ENCODE results near the gene GRM4.

GRM4 gene

GRCh38 chr6:34102099-34102656 is 43.7 kb downstream of the GRM4 start:
- Histone ChIP-seq H3K4me1 (ENCODE audit: low read depth, poor library complexity, severe bottlenecking) (no peaks in the 10 kb centered on the region), H3K79me2 (ENCODE audit: insufficient read depth, low read depth) (no peaks in the 10 kb centered on the region), H3K4me3 (IDR thresholded peaks at IDR 0.05; ENCODE audit: insufficient read depth, low read depth, low read length) (no peak overlapping the region), H3K36me3 (ENCODE audit: insufficient read depth) (no peaks in the 10 kb centered on the region), H3K9ac (no peak overlapping the region), H3K27me3 (ENCODE audit: insufficient read depth, low read depth) (peaks cover 96% of the 10 kb centered on the region), H3K27ac (no peak overlapping the region), H4K20me1 (ENCODE audit: insufficient read depth) (no peaks in the 10 kb centered on the region), H2AFZ (ENCODE audit: low read depth) (no peak overlapping the region), H3K4me2 (no peak overlapping the region)
- no peak for TF ChIP-seq CTCF (conservative IDR thresholded peaks at IDR 0.05; ENCODE audit: low read depth, low read length)

- Histone ChIP-seq H3K9ac (no peak overlapping the region), H3K4me3 (IDR thresholded peaks at IDR 0.05; ENCODE audit: insufficient read depth, low read depth, low read length) (no peak overlapping the region), H3K36me3 (ENCODE audit: insufficient read depth) (no peaks in the 10 kb centered on the region), H3K27ac (no peak overlapping the region), H3K4me1 (ENCODE audit: low read depth, poor library complexity, severe bottlenecking) (no peaks in the 10 kb centered on the region), H3K27me3 (ENCODE audit: insufficient read depth, low read depth) (peaks cover 93% of the 10 kb centered on the region), H2AFZ (ENCODE audit: low read depth) (no peak overlapping the region), H4K20me1 (ENCODE audit: insufficient read depth) (no peaks in the 10 kb centered on the region), H3K4me2 (no peak overlapping the region), H3K79me2 (ENCODE audit: insufficient read depth, low read depth) (no peaks in the 10 kb centered on the region)
- no peak for TF ChIP-seq CTCF (conservative IDR thresholded peaks at IDR 0.05; ENCODE audit: low read depth, low read length)
Measured at GRCh38 chr6:34100788-34101187, 45.1 kb downstream of the GRM4 start.

- no peaks in the 10 kb centered on the region for H4K20me1 ChIP-seq (ENCODE audit: insufficient read depth)
- no peaks in the 10 kb centered on the region for H3K36me3 ChIP-seq (ENCODE audit: insufficient read depth)
- H3K27me3 ChIP-seq (ENCODE audit: insufficient read depth, low read depth) = peaks cover 93% of the 10 kb centered on the region
- H3K4me1 ChIP-seq (ENCODE audit: low read depth, poor library complexity, severe bottlenecking) = no peaks in the 10 kb centered on the region
- no peak overlapping the region for H3K9ac ChIP-seq
- H3K4me2 ChIP-seq = no peak overlapping the region
- no peaks in the 10 kb centered on the region for H3K79me2 ChIP-seq (ENCODE audit: insufficient read depth, low read depth)
- H2AFZ ChIP-seq (ENCODE audit: low read depth) = no peak overlapping the region
- no peak overlapping the region for H3K4me3 ChIP-seq (IDR thresholded peaks at IDR 0.05; ENCODE audit: insufficient read depth, low read depth, low read length)
- TF ChIP-seq CTCF (conservative IDR thresholded peaks at IDR 0.05; ENCODE audit: low read depth, low read length) = no peak
- no peak overlapping the region for H3K27ac ChIP-seq
Measured at GRCh38 chr6:34099878-34100277, 46.0 kb downstream of the GRM4 start.

- Histone ChIP-seq H3K4me1 (ENCODE audit: low read depth, poor library complexity, severe bottlenecking) (no peaks in the 10 kb centered on the region), H3K27ac (no peak overlapping the region)
Measured at GRCh38 chr6:34098045-34098936, 47.6 kb downstream of the GRM4 start.

More at GRCh38 chr6:34098045-34098936, 47.6 kb downstream of the GRM4 start:
- no peak overlapping the region for H2AFZ ChIP-seq (ENCODE audit: low read depth)
- no peaks in the 10 kb centered on the region for H4K20me1 ChIP-seq (ENCODE audit: insufficient read depth)
- TF ChIP-seq CTCF (conservative IDR thresholded peaks at IDR 0.05; ENCODE audit: low read depth, low read length) = no peak
- H3K4me3 ChIP-seq (IDR thresholded peaks at IDR 0.05; ENCODE audit: insufficient read depth, low read depth, low read length) = no peak overlapping the region
- H3K36me3 ChIP-seq (ENCODE audit: insufficient read depth) = no peaks in the 10 kb centered on the region
- no peaks in the 10 kb centered on the region for H3K79me2 ChIP-seq (ENCODE audit: insufficient read depth, low read depth)
- no peak overlapping the region for H3K4me2 ChIP-seq
- peaks cover 93% of the 10 kb centered on the region for H3K27me3 ChIP-seq (ENCODE audit: insufficient read depth, low read depth)
- no peak overlapping the region for H3K9ac ChIP-seq
